ENCODE results near the gene CARD11.

CARD11 gene

DNA sequence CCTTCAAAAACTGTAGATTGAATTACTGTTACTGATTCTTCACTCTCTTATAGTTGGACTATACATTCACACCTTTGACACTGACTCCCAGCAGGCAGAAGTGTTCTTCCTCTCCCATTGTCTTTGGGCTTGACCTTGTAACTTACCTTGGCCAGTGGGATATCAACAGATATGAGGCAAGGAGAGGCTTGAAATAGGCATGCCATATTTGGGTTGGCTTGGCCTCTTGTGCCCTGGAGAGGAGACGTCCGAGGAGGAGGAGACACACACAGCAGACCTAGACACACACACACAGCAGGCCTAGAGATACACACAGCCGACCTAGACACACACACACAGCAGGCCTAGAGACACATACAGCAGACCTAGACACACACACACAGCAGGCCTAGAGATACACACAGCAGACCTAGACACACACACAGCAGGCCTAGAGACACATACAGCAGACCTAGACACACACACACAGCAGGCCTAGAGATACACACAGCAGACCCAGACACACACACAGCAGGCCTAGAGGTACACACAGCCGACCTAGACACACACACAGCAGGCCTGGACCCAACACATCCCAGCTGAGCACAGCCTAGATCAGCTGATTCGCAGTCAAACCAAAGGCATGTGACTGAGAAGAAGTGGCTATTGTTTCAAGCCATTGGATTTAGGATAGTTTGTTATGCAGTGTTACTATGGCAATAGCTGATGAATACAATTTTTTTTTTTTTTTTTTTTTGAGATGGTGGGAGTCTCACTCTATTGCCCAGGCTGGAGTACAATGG is 187.1 kb downstream of the CARD11 start:
- H3K27ac Mint-ChIP-seq: no peak overlapping the region
- no peak for ATAC-seq (replicated peaks)

More for the DNA sequence above, 187.1 kb downstream of the CARD11 start:
- no peaks in the 10 kb centered on the region for H3K27me3 Mint-ChIP-seq
- no peak overlapping the region for H3K4me3 Mint-ChIP-seq
- no peaks in the 10 kb centered on the region for H3K9me3 Mint-ChIP-seq
- H3K36me3 Mint-ChIP-seq (ENCODE audit: insufficient read depth): peaks cover 3% of the 10 kb centered on the region
- peaks cover 0 to 2% of the 10 kb centered on the region in 2 donors for H3K4me1 Mint-ChIP-seq (ENCODE audit: low read depth in 2 of 2)
- DNase-seq: no peak

Data from effector memory CD8-positive, alpha-beta T cell (primary cell).